Ishikawa (cell line): ENCODE data around the gene SSBP3.

Experiments
- CEBPB ChIP-seq: IDR thresholded peaks from 2 replicates; pipeline ENCODE4 v1.6.1; 2012
- EGR1 ChIP-seq: IDR thresholded peaks from 2 replicates; pipeline ENCODE4 v1.6.1; 2012
- REST ChIP-seq: IDR thresholded peaks from 2 replicates; pipeline ENCODE4 v1.6.1; 2012; ENCODE audit warnings: low read depth, mild to moderate bottlenecking
- TAF1 ChIP-seq: IDR thresholded peaks from 2 replicates; pipeline ENCODE4 v1.6.1; 2012; ENCODE audit warnings: low read depth, mild to moderate bottlenecking
- TF ChIP-seq, protein P1 (sequence below): IDR thresholded peaks from 2 replicates; pipeline ENCODE4 v1.6.1; 2012

GRCh38 chr1:54289712-54290233 lies 116.4 kb downstream of the SSBP3 start:
- no peak for TF ChIP-seq EGR1
- no peak for TF ChIP-seq CEBPB
- TF ChIP-seq, protein P1, sequence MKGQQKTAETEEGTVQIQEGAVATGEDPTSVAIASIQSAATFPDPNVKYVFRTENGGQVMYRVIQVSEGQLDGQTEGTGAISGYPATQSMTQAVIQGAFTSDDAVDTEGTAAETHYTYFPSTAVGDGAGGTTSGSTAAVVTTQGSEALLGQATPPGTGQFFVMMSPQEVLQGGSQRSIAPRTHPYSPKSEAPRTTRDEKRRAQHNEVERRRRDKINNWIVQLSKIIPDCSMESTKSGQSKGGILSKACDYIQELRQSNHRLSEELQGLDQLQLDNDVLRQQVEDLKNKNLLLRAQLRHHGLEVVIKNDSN = no peak
- no peak for TF ChIP-seq TAF1
- no peak for TF ChIP-seq REST
